ENCODE results near the gene ACSM6. TPM values are rescaled to one million over a fixed set of nuclear protein-coding genes. Genes with fewer than 3 reads are reported as not detected.
"Not testable (repeated sequence)": the region's sequence is repeated elsewhere in the genome, so short reads cannot be mapped to it uniquely, and the experiment has no call there.

Gene ACSM6, protein sequence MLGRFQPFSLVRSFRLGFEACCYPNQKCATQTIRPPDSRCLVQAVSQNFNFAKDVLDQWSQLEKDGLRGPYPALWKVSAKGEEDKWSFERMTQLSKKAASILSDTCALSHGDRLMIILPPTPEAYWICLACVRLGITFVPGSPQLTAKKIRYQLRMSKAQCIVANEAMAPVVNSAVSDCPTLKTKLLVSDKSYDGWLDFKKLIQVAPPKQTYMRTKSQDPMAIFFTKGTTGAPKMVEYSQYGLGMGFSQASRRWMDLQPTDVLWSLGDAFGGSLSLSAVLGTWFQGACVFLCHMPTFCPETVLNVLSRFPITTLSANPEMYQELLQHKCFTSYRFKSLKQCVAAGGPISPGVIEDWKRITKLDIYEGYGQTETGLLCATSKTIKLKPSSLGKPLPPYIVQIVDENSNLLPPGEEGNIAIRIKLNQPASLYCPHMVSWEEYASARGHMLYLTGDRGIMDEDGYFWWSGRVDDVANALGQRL
- total RNA-seq = not detected
- long read RNA-seq, partial matches to known transcripts = 0 of 2 reads
- long read RNA-seq, other reads (novel, unspliced or antisense) = 2 of 2 reads

GRCh38 chr10:95193944-95194343 lies at the start of gene ACSM6:
Gene ACSM6, plus strand, starts transcription at chr10:95194238. Its CDS starts 248 bp downstream, at chr10:95194486.
- ATAC-seq (no peak), DNase-seq (no peak)
- intact Hi-C loops (cut with DNase I, micrococcal nuclease) = no loop called here

GRCh38 chr10:95168694-95169093 lies 25.3 kb upstream of the ACSM6 start:
- DNase-seq (no peak), ATAC-seq (no peak)
- intact Hi-C loops (cut with DNase I, micrococcal nuclease) = no loop called here

GRCh38 chr10:95169522-95169921 lies 24.5 kb upstream of the ACSM6 start:
- intact Hi-C loops (cut with DNase I, micrococcal nuclease) = no loop called here
- ATAC-seq = no peak
- no peak for DNase-seq

- intact Hi-C loops (cut with DNase I, micrococcal nuclease) = no loop called here
- ATAC-seq = no peak
- DNase-seq = no peak
Measured at GRCh38 chr10:95170790-95171189, 23.2 kb upstream of the ACSM6 start.

- intact Hi-C loops (cut with DNase I, micrococcal nuclease) = no loop called here
- ATAC-seq (no peak), DNase-seq (no peak)
Measured at GRCh38 chr10:95171336-95171735, 22.7 kb upstream of the ACSM6 start.

DNA sequence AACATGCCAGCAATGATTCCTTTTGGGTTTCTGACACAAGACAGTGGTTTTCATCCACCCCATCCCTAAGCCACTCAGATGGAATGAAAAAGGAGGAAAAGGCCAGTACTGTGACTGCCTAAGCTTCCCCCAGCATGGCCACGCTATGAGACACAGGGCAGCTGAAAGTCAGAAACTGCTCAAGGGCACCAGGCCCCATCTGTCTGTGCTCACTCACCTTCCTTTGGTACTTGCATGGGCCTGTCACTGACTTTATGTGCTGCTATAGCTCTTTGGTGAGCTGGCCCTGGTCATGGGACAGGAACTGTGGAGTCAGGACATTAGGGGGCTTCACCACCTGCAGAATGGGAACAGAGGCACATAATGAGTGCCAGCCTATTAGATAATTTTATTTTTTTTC lies 21.2 kb upstream of the ACSM6 start:
- ATAC-seq (no peak), DNase-seq (no peak)
- intact Hi-C loops (cut with DNase I, micrococcal nuclease) = no loop called here

GRCh38 chr10:95176101-95176500 lies 17.9 kb upstream of the ACSM6 start:
- DNase-seq = no peak
- ATAC-seq = no peak
- intact Hi-C loops (cut with DNase I, micrococcal nuclease) = no loop called here

GRCh38 chr10:95177429-95177828 lies 16.6 kb upstream of the ACSM6 start:
- no peak for ATAC-seq

GRCh38 chr10:95178266-95178665 lies 15.8 kb upstream of the ACSM6 start:
- ATAC-seq (no peak), DNase-seq (no peak)
- intact Hi-C loops (cut with DNase I, micrococcal nuclease) = no loop called here

More at GRCh38 chr10:95177429-95177828, 16.6 kb upstream of the ACSM6 start:
- intact Hi-C loops (cut with DNase I, micrococcal nuclease) = no loop called here
- no peak for DNase-seq

- intact Hi-C loops (cut with DNase I, micrococcal nuclease) = no loop called here
- DNase-seq (no peak), ATAC-seq (no peak)
Measured at GRCh38 chr10:95178797-95179196, 15.2 kb upstream of the ACSM6 start.

GRCh38 chr10:95181726-95182125 lies 12.3 kb upstream of the ACSM6 start:
- peak; percentile 54 for ATAC-seq
- no peak for DNase-seq
- intact Hi-C loops (cut with DNase I, micrococcal nuclease) = no loop called here

- DNase-seq = peak; percentile 82 to 95
- intact Hi-C loops (cut with DNase I, micrococcal nuclease) = no loop called here
- ATAC-seq = peak; percentile 97
Measured at GRCh38 chr10:95183271-95184230, 10.5 kb upstream of the ACSM6 start.

DNA sequence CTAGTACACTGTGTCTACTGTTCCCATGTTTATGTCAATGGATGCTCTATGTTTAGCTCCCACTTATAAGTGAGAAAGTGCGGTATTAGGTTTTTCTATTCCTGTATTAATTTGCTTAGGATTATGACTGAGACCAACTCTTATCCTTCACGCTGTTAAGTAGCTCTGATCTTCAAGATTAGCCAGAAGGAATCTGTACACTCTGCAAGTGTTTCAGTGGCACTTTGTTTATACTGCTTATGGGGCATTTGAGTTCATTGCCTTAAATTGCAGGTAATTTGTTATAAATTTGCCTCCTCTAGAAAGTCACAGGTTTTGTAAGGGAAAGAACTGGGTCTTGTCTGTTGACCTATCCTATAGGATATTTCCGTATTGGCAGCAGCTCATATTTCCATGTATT lies 6.4 kb upstream of the ACSM6 start:
- DNase-seq (no peak), ATAC-seq (no peak)
- intact Hi-C loops (cut with DNase I, micrococcal nuclease) = no loop called here

- no peak for DNase-seq
- intact Hi-C loops (cut with DNase I, micrococcal nuclease) = no loop called here
- ATAC-seq = no peak
Measured at GRCh38 chr10:95188593-95188992, 5.4 kb upstream of the ACSM6 start.

DNA sequence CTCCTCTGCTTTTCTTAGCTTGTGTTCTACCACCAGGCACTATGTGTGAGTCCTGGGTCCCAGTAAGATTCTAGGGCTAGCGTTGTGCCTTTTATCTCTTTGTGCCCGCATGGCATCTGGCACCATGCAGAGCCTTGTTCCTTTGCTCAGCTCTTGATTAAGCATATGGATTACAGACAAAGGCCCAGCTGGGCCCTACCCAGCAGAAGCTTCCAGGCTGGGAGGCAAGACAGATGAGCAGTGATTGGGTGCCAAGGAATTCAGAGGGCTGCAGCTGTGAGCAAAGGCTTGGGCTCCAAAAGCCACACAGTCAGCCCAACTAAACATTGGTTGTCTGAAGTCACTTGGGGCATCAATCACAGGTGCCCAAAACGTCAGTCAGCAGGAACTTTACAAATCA lies 2.0 kb downstream of the ACSM6 start:
- DNase-seq (no peak), ATAC-seq (no peak)
- intact Hi-C loops (cut with DNase I, micrococcal nuclease) = no loop called here

GRCh38 chr10:95201736-95202135 lies 7.7 kb downstream of the ACSM6 start:
- ATAC-seq (no peak), DNase-seq (no peak)
- intact Hi-C loops (cut with DNase I, micrococcal nuclease) = no loop called here

GRCh38 chr10:95202865-95203264 lies 8.8 kb downstream of the ACSM6 start:
- ATAC-seq; intact Hi-C loops (cut with DNase I, micrococcal nuclease); DNase-seq: not testable (repeated sequence)

DNA sequence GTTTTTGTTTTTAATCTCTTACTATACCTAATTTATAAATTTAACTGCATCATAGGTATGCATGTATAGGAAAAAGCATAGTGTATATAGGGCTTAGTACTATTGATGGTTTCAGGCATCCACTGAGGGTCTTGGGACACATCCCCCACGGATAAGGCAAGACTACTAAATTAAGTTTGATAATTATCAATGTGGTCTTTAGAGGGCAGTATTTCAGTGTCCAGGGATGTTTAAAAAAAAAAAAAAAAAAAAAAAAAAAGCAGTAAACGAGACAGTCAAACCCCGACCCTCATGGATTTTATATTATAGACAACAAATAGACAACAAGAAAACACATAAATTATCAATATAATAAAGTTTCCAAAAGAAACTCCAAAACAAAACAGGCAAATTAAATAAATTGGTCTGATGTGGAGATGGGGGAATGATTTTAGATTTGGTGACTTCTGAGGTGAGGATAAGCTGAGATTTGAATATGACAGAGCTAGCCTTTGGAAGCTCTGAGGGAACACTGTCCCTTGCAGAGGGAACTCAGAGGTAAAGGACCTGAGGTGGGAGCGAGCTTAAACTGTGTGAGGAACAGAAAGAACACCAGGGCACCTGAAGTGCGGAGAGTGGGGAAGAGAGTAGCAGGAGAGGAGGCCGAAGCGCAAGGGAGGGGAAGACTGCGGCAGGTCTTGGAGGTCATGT lies 14.8 kb downstream of the ACSM6 start:
- ATAC-seq = no peak

GRCh38 chr10:95209509-95210127 lies 15.6 kb downstream of the ACSM6 start:
- ATAC-seq (no peak), DNase-seq (no peak)
- intact Hi-C loops (cut with DNase I, micrococcal nuclease) = no loop called here

More for the DNA sequence above, 14.8 kb downstream of the ACSM6 start:
- DNase-seq = no peak
- intact Hi-C loops (cut with DNase I, micrococcal nuclease) = no loop called here
